ENCODE measurements around the gene TARDBP. TPM values are rescaled to one million over a fixed set of nuclear protein-coding genes. Genes with fewer than 3 reads are reported as not detected.

TARDBP gene
- total and polyA plus RNA-seq, 9 of the 15 experiments (the other 6 are each of a cell fraction or from before 2014, with no cell fraction given), result 122 to 515 (median 243) TPM

DNA sequence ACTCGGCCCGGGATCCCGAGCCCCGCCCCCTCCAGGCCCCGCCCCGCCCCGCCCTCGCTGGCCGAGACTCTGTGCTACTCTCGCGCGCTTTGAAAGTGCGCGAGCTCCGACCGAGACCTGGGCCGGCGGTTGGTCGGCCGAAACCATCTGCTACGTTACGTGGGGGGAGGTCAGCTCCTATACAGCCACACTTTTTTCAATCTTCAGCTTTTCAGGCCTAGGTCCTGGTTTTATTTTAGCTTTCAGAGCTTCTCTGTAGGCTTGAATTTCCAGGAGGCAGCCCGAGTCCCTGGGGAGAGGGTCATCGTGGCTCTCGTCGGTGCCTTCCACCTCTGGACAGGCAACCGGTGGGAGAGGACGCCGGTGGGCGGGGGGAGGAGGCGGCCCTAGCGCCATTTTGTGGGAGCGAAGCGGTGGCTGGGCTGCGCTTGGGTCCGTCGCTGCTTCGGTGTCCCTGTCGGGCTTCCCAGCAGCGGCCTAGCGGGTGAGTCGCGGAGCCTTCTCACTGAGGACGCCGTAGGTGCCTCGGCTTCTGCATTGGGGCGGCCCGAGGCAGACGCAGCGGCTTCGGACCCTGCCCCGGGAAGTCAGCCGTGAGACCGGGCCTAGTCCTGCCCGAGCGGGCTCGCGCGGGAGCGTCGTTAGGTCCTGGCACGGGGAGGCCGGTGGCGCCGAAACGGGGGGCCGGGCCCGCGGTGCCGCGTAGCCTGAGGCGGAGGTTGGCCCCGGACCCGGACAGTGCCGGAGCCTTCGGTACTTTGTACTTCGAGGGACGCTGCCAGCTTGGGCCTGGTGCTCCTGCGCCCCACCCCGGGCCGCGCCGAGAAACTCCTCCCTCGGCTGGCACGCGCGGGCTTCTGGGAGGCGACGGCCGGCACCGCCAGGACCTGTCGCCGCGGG lies at the start of gene TARDBP (continued):
- TF ChIP-seq ZBTB40 (IDR thresholded peaks at IDR 0.05), result peak; percentile 55
- no peak for TF ChIP-seq ZBTB40 (CRISPR knock-in tag; IDR thresholded peaks at IDR 0.05)
- no peak for TF ChIP-seq ZNF79 (CRISPR knock-in tag; IDR thresholded peaks at IDR 0.05; ENCODE audit: low read depth)
- TF ChIP-seq ZNF717 (CRISPR knock-in tag; IDR thresholded peaks at IDR 0.05), result no peak
- TF ChIP-seq ZNF184 (CRISPR knock-in tag; IDR thresholded peaks at IDR 0.05), result no peak
- peak; percentile 48 for TF ChIP-seq HMGN3 (IDR thresholded peaks at IDR 0.05; ENCODE audit: borderline replicate concordance, extremely low read depth, insufficient read length, low read depth, low read length)
- peak; percentile 93 for TF ChIP-seq SREBF1 (IDR thresholded peaks at IDR 0.05; ENCODE audit: borderline replicate concordance, low read depth, low read length)
- TF ChIP-seq, protein P1, sequence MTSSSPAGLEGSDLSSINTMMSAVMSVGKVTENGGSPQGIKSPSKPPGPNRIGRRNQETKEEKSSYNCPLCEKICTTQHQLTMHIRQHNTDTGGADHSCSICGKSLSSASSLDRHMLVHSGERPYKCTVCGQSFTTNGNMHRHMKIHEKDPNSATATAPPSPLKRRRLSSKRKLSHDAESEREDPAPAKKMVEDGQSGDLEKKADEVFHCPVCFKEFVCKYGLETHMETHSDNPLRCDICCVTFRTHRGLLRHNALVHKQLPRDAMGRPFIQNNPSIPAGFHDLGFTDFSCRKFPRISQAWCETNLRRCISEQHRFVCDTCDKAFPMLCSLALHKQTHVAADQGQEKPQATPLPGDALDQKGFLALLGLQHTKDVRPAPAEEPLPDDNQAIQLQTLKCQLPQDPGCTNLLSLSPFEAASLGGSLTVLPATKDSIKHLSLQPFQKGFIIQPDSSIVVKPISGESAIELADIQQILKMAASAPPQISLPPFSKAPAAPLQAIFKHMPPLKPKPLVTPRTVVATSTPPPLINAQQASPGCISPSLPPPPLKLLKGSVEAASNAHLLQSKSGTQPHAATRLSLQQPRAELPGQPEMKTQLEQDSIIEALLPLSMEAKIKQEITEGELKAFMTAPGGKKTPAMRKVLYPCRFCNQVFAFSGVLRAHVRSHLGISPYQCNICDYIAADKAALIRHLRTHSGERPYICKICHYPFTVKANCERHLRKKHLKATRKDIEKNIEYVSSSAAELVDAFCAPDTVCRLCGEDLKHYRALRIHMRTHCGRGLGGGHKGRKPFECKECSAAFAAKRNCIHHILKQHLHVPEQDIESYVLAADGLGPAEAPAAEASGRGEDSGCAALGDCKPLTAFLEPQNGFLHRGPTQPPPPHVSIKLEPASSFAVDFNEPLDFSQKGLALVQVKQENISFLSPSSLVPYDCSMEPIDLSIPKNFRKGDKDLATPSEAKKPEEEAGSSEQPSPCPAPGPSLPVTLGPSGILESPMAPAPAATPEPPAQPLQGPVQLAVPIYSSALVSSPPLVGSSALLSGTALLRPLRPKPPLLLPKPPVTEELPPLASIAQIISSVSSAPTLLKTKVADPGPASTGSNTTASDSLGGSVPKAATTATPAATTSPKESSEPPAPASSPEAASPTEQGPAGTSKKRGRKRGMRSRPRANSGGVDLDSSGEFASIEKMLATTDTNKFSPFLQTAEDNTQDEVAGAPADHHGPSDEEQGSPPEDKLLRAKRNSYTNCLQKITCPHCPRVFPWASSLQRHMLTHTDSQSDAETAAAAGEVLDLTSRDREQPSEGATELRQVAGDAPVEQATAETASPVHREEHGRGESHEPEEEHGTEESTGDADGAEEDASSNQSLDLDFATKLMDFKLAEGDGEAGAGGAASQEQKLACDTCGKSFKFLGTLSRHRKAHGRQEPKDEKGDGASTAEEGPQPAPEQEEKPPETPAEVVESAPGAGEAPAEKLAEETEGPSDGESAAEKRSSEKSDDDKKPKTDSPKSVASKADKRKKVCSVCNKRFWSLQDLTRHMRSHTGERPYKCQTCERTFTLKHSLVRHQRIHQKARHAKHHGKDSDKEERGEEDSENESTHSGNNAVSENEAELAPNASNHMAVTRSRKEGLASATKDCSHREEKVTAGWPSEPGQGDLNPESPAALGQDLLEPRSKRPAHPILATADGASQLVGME (CRISPR knock-in tag; IDR thresholded peaks at IDR 0.05), result no peak
- TF ChIP-seq PTBP1 (IDR thresholded peaks at IDR 0.05; ENCODE audit: low read depth, low read length), result no peak

Data from K562 (cell line).